ENCODE results near the gene TBC1D22A.
A peak's percentile ranks its signal among the peaks of the same experiment; 100 is the strongest.

The TBC1D22A gene

DNA sequence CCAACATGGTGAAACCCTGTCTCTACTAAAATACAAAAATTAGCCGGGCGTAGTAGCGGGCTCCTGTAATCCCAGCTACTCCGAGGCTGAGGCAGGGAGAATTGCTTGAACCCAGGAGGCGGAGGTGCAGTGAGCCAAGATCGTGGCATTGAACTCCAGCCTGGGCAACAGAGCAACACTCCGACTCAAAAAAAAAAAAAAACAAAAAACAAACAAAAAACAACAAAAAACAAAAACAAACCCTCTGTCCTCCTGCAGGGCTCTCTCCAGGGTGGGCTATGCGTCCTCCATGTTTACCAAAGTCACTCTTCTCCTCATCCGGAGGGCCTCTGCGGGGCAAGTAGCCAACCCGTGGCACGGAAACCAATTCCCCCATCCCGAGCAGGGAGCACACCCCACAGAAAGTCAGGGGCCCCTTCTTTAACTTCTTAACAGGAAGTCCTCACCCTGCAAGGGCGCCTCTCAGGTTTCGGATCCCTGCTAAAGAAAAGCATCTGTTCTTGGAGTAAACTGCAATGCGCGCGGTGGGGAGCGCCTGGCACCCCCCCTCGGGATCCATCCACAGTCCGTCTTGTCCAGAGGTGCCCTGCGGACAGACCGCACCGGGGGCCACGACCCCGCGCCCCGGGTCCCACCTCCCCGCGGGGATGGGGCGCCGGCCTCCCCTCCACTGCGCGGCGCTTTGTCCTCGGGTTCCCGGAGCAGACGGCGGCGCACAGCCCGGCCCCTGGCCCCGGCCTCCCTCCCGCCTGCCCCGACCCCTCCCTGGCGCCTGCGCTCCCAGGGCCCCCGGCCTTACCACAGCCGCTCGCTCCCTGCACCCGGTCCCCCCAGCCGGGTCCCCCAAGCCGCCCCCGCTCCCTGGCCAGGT is 25.1 kb upstream of the TBC1D22A start:
- peak in 4 of 5 experiments; percentile 19 to 63 (median 44) for DNase-seq

DNA sequence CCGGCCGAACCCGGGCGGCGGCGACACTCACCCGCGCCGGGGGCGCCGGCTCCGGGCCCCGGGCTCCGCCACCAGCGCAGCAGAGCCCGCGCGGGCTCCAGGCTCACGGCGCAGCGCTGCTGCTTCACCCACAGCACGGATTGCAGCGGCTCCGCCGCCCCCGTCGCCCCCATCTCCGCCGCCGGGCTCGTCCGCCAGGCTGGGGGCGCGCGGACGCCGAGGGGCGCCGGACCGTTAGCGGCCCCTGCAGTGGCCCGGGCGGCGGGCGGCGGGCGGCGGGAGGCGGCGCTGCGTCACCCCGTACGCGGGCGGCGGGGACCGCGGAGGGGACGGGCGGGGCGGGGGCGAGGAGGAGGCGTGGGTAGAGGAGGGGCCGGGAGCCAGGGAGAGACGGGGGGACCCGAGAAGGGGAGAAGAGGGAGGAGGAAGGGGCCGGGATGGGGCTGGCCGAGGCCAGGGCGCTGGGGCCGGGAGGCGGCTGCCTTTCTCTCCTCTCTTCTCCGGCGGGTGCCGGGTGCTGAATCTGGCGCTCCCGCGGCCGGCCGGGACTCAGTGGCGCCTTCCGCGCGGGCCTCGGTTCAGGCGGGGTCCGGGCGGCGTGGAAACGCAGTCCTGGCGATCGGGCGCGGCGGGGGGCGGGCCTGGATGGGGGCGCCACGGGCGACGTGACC is 24.3 kb upstream of the TBC1D22A start, which contains the start of gene CERK:
TSS of gene CERK (minus strand) at position 277 of the 671 bp plus-strand sequence. CDS start at position 173, 104 bp downstream.
- peak; percentile 39 to 81 (median 60) for DNase-seq

DNA sequence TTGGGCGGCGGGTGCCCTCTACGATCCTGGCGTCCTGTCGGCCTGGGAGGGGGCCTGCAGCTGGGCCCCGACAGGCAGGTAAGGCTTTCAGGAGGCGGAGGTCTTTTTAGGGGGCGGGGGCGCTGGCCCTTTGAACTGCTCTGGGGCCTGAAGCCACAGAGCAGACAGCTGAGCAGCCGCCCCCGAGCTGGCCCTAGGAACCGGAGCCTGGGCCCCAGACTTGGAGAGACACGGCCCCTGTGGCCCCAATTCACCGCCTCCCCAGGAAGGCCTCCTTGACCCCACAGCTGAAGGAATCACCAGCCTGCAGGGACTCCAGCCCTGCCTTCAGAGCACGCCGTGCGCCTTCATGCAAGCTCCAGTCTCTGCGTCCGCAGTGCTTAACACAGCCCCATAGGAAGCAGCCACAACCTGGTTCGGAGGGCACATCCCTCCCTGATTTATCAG is 23.8 kb upstream of the TBC1D22A start:
- DNase-seq: no peak

DNA sequence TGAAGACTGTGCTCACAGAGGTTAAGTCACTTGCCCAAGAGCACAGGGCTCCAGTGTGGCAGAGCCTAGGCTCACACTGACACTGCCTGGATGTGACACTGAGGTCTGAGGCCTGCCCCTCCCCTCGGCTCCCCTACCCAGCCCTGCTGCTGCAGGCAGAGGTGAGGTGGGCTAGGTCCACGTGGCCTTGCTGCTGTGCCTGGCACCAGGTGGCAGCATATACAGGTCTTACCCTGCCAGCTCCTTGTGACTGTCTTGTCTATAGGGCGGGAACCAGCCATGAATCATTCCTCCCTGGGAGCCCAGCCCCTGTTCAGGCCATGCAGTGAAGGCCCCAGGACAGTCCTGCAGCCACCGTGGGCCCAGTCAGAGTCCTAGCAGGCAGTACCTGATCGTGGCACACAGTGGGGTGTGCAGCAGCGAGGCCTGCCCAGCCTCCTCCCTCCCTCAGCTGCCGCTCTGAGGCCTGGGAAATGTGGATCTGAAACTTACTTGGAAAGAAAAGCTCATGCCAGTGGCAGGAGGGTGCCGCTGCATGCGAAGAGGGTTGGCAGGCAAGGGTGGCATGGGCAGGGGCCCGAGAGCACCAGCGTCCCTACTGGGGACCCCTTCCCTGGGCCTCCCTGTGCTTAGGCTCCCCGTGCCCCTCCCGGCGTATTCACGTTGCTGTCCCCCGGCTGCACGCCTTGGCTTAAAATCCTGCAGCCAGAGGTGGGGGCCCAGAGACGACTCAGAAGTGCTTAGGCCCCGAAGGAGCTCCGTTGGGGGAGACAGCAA is 23.2 kb upstream of the TBC1D22A start:
- DNase-seq: peak in 4 of 5 experiments; percentile 45 to 89 (median 67)

DNA sequence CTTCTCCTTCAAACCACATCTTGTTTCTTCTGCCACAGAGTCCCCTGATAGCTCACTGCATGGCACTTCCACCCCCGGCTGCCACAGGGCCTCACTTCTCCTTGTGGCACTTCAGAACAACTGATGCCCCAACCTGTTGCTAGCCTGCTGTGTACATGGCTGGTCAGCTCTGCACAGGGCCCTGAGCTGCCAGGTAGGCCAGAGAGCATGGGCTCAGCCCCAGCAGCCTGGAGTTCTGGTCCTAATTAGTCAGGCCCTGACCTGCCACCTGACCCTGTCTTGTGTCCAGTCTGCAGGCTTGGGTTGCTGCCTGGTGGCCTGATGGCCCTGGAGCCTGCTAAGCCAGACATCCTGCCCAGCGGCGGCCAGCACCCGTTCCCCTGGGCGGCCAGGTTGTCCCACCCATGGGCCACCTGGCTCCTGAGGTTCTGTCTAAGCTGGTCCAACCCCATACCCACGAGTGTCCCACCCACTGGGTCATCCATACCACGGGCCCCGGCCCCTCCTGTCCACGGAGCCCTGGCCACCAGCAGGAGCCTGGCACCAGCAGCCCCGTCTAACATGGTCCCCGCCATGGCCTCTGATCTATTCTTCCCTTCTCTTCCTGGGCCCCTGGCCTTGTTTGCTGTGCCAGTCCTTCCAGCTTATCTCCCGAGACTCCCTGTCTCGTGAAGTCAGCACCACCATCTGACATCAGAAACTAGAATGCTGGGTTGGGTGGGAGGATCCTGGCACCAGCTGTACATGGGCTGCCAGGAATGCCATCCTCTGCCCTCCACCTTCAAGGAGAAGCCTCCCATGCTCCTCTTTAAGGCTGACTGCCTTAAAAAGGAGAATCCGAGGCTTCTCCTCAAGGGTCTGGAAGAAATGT is 21.3 kb upstream of the TBC1D22A start:
- DNase-seq: no peak

DNA sequence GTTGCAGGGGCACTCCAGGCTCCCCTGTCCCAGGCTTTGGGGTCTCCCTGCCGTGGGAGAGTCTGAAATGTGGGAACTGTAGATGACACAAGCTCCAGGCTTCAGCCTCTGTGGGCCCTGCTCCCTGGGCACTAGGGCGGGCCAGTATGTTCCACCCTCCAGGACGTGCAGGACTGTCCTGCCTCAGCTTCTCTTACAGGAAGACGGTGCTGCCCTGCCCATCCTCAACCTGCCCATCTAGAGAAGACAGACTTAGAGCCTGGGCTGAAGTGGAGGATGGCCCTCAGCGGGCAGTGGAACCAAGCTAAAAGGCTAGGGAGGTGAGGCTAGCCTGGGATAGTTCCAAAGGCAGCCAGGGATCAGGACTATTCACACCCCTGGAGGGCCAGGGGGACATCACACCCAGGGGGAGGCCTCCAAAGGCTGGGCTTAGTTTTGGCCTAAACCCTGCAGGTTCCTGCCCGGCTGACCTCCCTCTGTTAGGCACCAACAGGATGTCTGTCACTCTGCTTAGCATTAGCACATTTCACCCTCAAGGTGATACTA is 20.4 kb upstream of the TBC1D22A start:
- no peak for DNase-seq

DNA sequence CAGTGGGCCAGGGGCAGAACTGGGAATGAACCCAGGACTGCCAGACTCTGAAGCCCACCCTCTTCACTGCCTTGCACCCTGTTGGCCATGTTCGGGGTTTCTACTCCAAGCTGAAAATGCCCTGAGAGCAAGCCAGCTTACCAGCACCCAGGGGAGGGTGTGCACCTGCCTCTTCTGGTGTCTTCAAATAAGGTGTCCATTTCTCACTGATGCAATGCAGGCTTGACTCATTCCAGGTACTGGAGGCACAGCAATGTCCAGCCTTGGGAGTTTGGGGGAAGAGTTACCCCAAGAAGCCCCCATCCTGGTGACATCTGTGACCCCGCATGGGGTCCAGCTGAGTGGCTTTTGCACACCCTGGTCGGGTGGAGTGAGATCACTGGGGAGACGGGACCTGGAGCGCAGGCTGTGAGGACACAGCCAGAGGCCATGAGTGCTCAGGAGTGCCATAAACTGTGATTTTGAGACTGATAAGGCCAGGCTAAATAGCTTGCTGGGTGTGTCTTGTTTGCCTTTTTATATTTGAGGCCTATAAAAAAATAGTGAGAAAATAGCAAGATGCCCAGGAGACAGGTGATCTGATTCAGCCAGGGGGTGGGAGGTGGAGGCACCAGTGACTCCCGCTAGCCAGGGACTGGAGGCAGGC is 19.8 kb upstream of the TBC1D22A start:
- DNase-seq: no peak

DNA sequence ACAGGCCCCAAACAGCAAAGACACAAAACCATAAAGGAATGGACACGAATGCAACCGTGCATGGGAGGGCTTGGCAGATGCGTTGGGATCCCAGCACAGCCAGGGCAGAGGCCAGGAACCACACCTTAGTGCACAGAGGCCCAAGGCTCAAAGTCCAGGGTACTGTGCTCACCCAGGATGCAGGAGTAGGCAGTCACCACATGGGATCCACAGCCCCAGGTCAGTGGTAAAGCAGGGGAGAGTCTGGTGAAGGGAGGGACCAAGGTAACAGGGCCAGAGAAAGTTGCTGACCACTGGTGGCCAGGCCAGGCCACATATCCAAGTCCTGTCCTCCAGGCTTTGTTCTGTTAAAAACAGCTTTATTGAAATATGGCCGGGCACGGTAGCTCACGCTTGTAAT is 17.9 kb upstream of the TBC1D22A start:
- DNase-seq: no peak

DNA sequence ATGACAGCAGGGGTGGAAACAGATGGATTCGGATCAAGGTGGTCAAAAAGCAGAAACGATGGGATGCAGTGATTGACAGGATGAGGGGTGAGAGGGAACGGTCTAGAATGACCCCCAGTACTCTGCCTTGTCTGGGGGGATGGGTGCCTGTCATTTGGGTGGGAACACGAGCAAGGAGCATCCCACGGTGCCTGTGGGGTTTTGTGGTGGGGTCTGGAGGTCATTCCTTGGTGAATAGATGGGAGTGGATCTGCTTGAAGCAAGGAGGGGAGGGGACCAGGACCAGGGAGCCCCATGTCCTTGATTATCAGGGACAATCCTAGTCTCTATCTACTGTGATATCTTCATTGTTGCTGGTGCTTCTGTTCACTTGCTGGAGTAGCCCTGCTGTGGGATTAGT is 16.3 kb upstream of the TBC1D22A start:
- DNase-seq: no peak

DNA sequence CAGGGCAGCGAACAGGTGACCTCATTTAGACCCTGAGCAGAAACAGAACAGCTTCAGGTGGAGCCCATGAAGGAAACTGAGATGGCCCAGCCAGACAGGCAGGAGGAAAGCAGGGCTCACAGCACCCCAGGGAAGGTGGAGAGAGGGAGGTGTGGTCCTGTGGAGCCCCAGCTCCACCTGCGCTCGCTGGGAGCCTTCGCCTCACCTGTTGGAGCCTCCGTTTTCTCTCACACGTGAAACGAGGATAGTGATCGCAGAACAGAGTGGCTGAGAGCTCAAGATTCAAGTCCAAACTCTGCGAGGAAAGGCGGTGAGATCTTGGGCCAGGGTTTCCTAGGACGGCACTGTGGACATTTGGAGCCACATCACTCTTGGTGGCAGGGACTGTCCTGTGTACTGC is 15.8 kb upstream of the TBC1D22A start:
- DNase-seq: no peak

DNA sequence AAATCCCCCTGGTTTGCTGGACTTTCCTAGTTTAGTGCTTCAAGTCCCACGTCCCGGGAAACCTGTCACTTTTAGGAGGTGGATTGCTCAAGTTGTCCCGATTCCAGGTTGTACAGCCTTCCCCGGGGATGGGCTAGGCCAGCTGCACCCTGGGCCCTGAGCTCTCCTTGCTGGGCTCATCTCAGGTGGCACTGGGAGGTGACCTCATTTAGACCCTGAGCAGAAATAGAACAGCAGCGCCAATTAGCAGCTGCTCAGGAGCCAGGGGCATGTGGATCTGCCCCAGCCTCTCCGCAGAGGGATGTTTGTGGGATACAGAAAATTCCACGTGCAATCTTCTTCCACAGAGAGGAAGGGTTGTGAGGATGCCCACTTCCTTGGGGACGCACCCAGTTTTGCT is 14.8 kb upstream of the TBC1D22A start:
- DNase-seq: no peak

DNA sequence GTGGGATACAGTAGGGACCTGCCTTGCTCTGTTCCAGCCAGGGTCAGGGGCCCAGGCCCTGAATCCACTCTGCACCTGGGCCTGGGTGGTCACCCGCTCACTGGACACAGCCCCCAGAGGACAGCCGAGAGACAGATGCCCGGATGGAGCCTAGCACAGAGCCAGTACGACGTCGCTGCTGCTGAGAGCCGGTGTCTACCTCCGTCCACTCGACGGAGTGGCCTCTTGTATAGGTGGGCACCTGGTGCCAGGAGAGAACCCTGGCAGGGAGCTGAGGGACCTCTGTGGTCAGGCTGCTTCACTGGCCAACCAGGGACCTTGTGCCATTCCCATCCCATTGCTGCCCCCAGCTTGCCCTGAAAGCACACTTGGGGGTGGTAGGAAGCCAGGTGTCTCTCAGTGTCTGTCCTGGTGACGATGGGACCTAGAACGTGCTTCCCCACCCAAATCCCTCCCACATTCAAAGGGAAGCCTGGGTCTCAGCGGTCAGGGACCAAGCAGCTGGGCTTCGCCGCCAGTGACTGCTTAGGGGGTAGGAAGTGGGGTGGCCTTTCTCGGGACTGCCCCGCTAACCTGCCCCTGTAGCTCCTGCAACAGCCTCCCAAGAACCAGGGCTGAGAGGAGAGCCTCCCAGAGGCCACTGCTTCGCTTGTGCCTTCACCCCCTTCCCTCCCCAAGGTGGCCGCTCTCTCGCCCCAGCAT is 14.1 kb upstream of the TBC1D22A start:
- DNase-seq: no peak

DNA sequence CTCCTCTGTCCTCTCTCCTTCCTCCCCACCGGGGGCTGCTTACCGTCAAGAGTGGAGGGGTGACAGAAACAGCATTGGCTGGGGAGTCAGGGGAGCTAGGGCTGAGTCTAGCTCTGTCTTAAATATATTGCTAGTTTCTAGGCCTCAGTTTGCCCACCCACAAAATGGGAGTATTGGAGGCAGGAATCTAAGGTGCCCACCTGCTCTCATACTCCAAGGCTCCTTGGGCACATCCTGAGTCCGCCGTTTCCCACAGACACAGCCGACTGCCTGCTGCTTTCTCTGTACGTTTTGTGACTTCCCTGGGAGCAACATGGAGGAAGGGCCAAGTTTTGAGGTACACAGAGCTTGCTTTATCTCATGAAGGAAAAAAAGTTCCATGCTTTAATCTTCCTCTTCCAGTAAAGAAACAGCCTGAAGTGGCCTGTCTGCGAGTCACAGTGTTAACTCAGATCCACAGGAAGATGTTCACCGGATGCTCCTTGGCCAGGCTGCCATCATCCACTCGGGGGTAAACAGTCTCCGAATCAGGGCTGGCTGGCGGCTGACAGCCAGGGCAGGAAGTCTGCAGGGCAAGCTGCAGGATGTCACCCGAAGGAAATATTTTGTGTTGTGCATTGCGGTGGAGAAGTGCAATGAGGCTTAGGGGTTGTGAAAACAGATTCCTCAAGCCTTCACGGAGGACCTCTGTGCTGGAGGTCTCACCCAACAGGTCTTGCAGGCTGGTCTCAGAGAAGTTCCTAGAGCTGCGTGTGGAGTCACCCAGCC is 13.4 kb upstream of the TBC1D22A start:
- peak in 4 of 5 experiments; percentile 25 to 80 (median 54) for DNase-seq

DNA sequence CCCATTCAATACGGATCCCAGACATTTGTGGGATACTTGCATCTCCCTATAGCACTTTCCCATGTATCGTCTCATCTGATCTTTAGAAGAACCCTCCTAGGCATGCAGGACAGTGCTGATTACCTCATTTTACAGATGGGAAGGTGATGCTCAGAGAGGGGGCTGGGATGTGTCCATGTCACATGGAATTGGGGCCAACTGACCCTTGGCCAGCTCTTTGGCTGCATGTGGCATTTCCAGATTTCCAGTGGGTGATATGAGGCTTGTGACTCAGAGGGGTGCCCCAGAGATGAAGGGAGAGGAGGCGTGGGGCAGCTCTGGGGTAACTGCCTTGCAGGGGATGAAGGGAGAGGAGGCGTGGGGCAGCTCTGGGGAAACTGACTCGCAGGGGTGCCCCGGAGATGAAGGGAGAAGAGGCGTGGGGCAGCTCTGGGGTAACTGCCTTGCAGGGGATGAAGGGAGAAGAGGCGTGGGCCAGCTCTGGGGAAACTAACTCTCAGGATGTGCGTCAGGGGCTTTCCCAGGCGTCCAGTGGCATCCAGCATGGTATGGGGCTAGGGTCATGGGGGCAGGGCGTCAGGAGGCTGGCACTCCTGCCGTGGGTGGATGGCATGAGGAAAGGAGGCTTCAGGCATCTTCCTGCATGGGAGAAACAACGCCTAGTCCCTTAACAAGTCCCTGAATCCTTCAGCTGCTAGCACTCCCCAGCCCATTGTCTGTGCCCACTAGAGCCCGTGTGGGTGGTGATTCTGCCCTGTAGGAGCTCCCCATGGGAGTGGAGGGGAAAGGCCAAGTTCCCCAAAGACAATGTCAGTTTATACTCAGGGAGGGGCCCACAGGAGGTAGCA is 12.5 kb upstream of the TBC1D22A start:
- no peak for DNase-seq

DNA sequence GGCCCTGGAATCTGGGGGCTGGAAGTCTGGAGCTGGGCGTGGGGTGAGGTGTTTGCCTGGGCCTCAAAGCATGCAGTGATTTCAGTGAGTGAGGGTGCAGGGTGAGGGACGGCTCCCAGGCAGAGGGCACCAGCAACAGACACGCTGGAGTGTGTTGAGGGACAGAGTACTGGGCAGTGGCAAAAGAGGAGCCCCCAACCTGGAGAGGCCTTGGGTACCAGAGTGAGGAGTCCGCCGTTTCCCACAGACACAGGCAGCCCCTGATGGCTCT is 12.0 kb upstream of the TBC1D22A start:
- DNase-seq: no peak

DNA sequence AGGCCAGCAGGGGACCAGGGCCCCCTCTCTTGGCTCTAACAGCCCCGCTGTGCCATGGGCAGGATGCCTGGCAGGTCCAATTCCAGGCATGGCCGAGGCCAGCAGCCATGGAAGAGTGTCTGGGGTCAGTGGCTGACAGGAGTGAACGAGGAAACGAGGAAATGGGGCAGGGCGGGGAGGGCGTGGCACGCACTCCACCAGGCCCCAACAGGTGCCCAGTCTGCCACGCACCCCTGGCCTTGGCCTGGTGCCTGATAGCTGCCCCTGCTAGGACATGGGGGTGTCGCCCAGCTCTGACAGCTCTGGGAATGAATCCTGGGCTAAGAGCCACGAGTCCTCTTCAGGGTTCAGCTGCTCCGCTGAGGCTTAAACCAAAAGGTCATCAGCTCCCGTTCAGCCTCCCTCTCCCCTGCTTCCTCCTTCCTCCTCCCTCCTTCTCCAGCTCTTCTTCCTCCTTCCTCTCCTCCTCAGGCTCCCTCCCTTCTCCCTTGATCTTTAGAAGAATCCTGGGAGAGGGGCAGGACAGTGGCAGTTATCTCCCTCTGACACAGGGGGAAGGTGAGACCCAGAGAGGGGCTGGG is 11.5 kb upstream of the TBC1D22A start:
- DNase-seq: no peak

DNA sequence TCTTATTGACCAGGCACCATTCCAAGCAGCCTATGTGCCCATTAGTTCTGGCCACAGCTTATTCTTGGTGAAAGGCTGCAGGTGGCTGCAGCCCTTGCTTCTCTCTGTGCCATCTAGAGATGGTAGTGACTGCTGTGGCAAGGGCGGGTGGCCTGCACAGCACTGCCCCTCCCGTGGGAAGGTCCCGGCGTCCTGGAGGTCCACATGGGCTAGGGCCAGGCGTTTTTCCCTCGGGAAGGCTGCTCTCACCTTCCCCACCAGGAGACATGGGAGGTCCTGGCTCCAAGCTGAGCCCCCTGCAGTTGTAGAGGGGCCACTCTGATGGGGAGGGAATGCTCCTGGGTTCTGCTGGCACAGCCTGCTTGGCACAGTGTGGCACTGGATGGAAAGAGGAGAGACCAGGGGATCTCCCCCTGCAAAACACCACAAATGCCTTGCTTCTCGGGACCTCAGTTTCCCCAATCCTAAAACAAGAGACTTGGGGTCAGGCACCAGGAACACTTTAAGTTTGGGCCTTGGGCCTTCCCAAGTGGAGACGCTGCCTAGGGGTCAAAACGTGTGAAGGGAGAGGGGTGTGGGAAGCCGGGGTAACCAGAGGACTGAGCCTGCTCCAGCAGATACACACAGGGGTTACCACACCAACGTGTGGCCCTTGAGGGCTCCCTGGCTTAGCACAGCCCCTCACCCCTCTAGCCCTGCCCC is 10.0 kb upstream of the TBC1D22A start:
- DNase-seq: no peak

DNA sequence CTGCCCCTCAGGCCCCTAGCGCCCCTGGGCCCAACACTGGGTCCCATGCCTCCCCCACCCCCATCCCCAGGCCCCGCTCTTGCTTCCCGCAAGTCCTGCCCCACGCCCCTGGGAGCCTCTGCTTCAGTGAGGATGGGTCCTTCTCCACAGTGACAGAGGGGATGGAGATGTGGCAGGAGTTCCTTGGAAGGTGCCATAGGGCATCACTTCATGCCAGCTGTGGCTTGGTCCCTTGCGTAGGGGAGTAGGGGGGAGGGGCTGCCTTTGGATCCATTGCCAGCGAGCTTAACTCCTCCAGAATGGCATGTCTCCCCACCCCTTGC is 9.5 kb upstream of the TBC1D22A start:
- no peak for DNase-seq

All from T-helper 2 cell (primary cell).